Fibroblast of villous mesenchyme (primary cell): ENCODE measurements around the gene NELL1. TPM values are rescaled to one million over a fixed set of nuclear protein-coding genes. Genes with fewer than 3 reads are reported as not detected.

Experiments
- DNase-seq: peaks from one replicate; pipeline ENCODE4 v3.0.0-alpha.2; 2010; ENCODE audit warnings: low read depth
- H3K4me3 ChIP-seq: 2 replicates; pipeline ENCODE4 v1.5.1; 2011; ENCODE audit warnings: low read depth, mild to moderate bottlenecking, low read length
- CTCF ChIP-seq: IDR thresholded peaks from 2 replicates; pipeline ENCODE4 v1.5.1; 2012; ENCODE audit warnings: low read depth, mild to moderate bottlenecking, low read length; ENCODE audit not compliant: insufficient read depth
- total RNA-seq: library from RNA; depleted of rRNA; stranded (reverse); fragments of >200 nt; gene quantifications from 2 replicates; pipeline ENCODE4 v1.2.3, GENCODE V29; 2012

The NELL1 gene
- total RNA-seq, 1 donor: not detected

- TF ChIP-seq CTCF: no peak
- no peak for DNase-seq
- H3K4me3 ChIP-seq: no peak overlapping the region
These were observed 85.5 kb downstream of the NELL1 start for GRCh38 chr11:20754933-20755332.

- no peak for TF ChIP-seq CTCF
- DNase-seq: no peak
- H3K4me3 ChIP-seq: no peak overlapping the region
These were observed 90.2 kb downstream of the NELL1 start for GRCh38 chr11:20759541-20759940.

- no peak overlapping the region for H3K4me3 ChIP-seq
- TF ChIP-seq CTCF: no peak
- DNase-seq: no peak
These were observed 91.4 kb downstream of the NELL1 start for GRCh38 chr11:20760811-20761210.

GRCh38 chr11:20762116-20762844, 92.9 kb downstream of the NELL1 start:
- DNase-seq: no peak
- no peak overlapping the region for H3K4me3 ChIP-seq
- no peak for TF ChIP-seq CTCF

- TF ChIP-seq CTCF: no peak
These were observed 93.6 kb downstream of the NELL1 start for GRCh38 chr11:20762980-20763379.

GRCh38 chr11:20770414-20770946, 101.1 kb downstream of the NELL1 start:
- no peak for DNase-seq
- no peak for TF ChIP-seq CTCF
- H3K4me3 ChIP-seq: no peak overlapping the region

More at GRCh38 chr11:20762980-20763379, 93.6 kb downstream of the NELL1 start:
- DNase-seq: no peak
- no peak overlapping the region for H3K4me3 ChIP-seq

- no peak for TF ChIP-seq CTCF
- H3K4me3 ChIP-seq: no peak overlapping the region
- DNase-seq: no peak
These were observed 101.6 kb downstream of the NELL1 start for GRCh38 chr11:20771026-20771425.
